CD4-positive, alpha-beta T cell (primary cell): ENCODE results near the gene BBS1. TPM values are rescaled to one million over a fixed set of nuclear protein-coding genes. Genes with fewer than 3 reads are reported as not detected.

ENCODE experiments used
- ATAC-seq: fragments of 200-7000 bp; cut with Tn5 transposase; one replicate; pipeline ENCODE4 v1.10.0; 2022; ENCODE audit warnings: mild to moderate bottlenecking; ENCODE audit not compliant: poor library complexity
- CTCF ChIA-PET: fragments of 350-600 bp; sonication (Branson Sonifier 250); formaldehyde crosslinking; loops from one replicate; lab custom pipeline; 2021; ENCODE audit warnings: antibody characterized with exemption, inconsistent platforms; lab: Charles Lee
- POLR2A ChIA-PET: fragments of 350-600 bp; sonication (Branson Sonifier 250); formaldehyde crosslinking; loops from one replicate; lab custom pipeline; 2021; ENCODE audit warnings: antibody characterized with exemption, inconsistent platforms; lab: Charles Lee
- DNase-seq, 14 experiments: peaks; one replicate each; pipeline ENCODE4 v3.0.0-alpha.2; 2013 to 2020; ENCODE audit warnings: mixed read lengths in 2 of 14
- H3K27ac ChIP-seq, 2 donors: one replicate each; pipeline versions ENCODE4 v1.5.1 to v1.7.0; 2013; ENCODE audit warnings: low read length in 2 of 2, low read depth in 1 of 2, mild to moderate bottlenecking in 1 of 2
- H3K27me3 ChIP-seq, 2 experiments: 1 replicate in 1 of 2; 2 replicates in 1 of 2; pipeline versions ENCODE4 v1.6.1 to v1.7.0; 2013; ENCODE audit warnings: low read length in 2 of 2, control low read depth in 1 of 2, mild to moderate bottlenecking in 1 of 2, moderate library complexity in 1 of 2; ENCODE audit not compliant: insufficient read depth in 2 of 2, control insufficient read depth in 1 of 2
- H3K36me3 ChIP-seq: one replicate; pipeline ENCODE4 v1.6.1; 2013; ENCODE audit warnings: low read length, control low read depth; ENCODE audit not compliant: insufficient read depth
- H3K4me1 ChIP-seq: one replicate; pipeline ENCODE4 v1.6.1; 2013; ENCODE audit warnings: low read length, control low read depth; ENCODE audit not compliant: insufficient read depth
- H3K4me3 ChIP-seq: one replicate; pipeline ENCODE4 v1.5.1; 2013; ENCODE audit warnings: mild to moderate bottlenecking, low read length, moderate library complexity
- H3K9me3 ChIP-seq, 2 experiments: 1 replicate in 1 of 2; 2 replicates in 1 of 2; pipeline versions ENCODE4 v1.6.1 to v1.7.0; 2013; ENCODE audit warnings: low read length in 2 of 2, mild to moderate bottlenecking in 2 of 2, control low read depth in 1 of 2, moderate library complexity in 1 of 2; ENCODE audit not compliant: control insufficient read depth in 1 of 2, insufficient read depth in 1 of 2
- H3K27ac Mint-ChIP-seq: one replicate; pipeline ENCODE4 v1.8.0; 2020; ENCODE audit warnings: mixed read lengths
- H3K27me3 Mint-ChIP-seq: one replicate; pipeline ENCODE4 v1.8.0; 2021; ENCODE audit warnings: mixed read lengths
- H3K36me3 Mint-ChIP-seq: one replicate; pipeline ENCODE4 v1.8.0; 2021; ENCODE audit warnings: low read depth, mixed read lengths
- H3K4me1 Mint-ChIP-seq: one replicate; pipeline ENCODE4 v1.8.0; 2021; ENCODE audit warnings: low read depth, mixed read lengths
- H3K4me3 Mint-ChIP-seq: one replicate; pipeline ENCODE4 v1.8.0; 2020; ENCODE audit warnings: mild to moderate bottlenecking, mixed read lengths
- H3K9me3 Mint-ChIP-seq: one replicate; pipeline ENCODE4 v1.8.0; 2020; ENCODE audit warnings: mixed read lengths
- CTCF ChIP-seq: fragments of 200-600 bp; IDR thresholded peaks from one replicate; pipeline ENCODE4 v1.8.0; 2022; ENCODE audit warnings: antibody characterized with exemption, mild to moderate bottlenecking
- intact Hi-C, 2 experiments: fragments of 100-400 bp; cut with DNase I in 1 of 2; cut with micrococcal nuclease in 1 of 2; formaldehyde crosslinking; loops; one replicate each; pipeline versions ENCODE4 v1.15.1 to v1.9.0; 2023 to 2025; cut with DNase I, micrococcal nuclease
- total RNA-seq, 174 experiments: library from RNA in 2 of 174; stranded (reverse) in 2 of 174; gene quantifications; one replicate each; pipeline ENCODE4 v1.2.3 and lab custom pipeline; 2021 to 2026

Gene BBS1
- total RNA-seq, 2 experiments from 2014 or later = 11.7 to 11.9 TPM

- intact Hi-C loops = no loop called here
- CTCF ChIA-PET = no interaction called here
Observed at GRCh38 chr11:66562907-66563583, 52.6 kb downstream of the BBS1 start.

GRCh38 chr11:66563832-66564231, 53.4 kb downstream of the BBS1 start:
- Mint-ChIP-seq H3K4me1 (peaks cover 2% of the 10 kb centered on the region), H3K9me3 (no peaks in the 10 kb centered on the region), H3K36me3 (no peaks in the 10 kb centered on the region), H3K27me3 (peaks cover 3% of the 10 kb centered on the region), H3K4me3 (no peak overlapping the region), H3K27ac (no peak overlapping the region)
- Histone ChIP-seq H3K36me3 (no peaks in the 10 kb centered on the region), H3K27ac (no peak overlapping the region), H3K27me3 (peaks cover 0 to under 1% of the 10 kb centered on the region in 2 experiments), H3K4me1 (peaks cover 17% of the 10 kb centered on the region), H3K9me3 (no peaks in the 10 kb centered on the region), H3K4me3 (no peak overlapping the region)
- CTCF ChIA-PET = no interaction called here
- intact Hi-C loops = no loop called here
- no peak for DNase-seq
- no peak for ATAC-seq
- no peak for TF ChIP-seq CTCF
- POLR2A ChIA-PET = interaction anchor here (0.6 kb wide), 1 partner anchor 52 kb away, joined by 3 read pairs; no protein-coding TSS in a partner anchor

More at GRCh38 chr11:66562907-66563583, 52.6 kb downstream of the BBS1 start:
- H3K27ac ChIP-seq = no peak overlapping the region
- H3K9me3 ChIP-seq = no peaks in the 10 kb centered on the region
- POLR2A ChIA-PET = interaction anchor here (0.6 to 1.6 kb wide), 3 partner anchors 10 to 51 kb away, joined by 3 to 7 read pairs (median 3); partner anchors contain the start of genes ACTN3 and ZDHHC24
- TF ChIP-seq CTCF = no peak
- H3K36me3 Mint-ChIP-seq = no peaks in the 10 kb centered on the region
- H3K27me3 ChIP-seq = peaks cover 0 to 4% of the 10 kb centered on the region in 2 experiments
- H3K36me3 ChIP-seq = no peaks in the 10 kb centered on the region
- no peak overlapping the region for H3K27ac Mint-ChIP-seq
- ATAC-seq (no peak), DNase-seq (no peak)
- no peak overlapping the region for H3K4me3 ChIP-seq
- peaks cover 8% of the 10 kb centered on the region for H3K27me3 Mint-ChIP-seq
- no peaks in the 10 kb centered on the region for H3K9me3 Mint-ChIP-seq
- H3K4me3 Mint-ChIP-seq = no peak overlapping the region
- peaks cover 5% of the 10 kb centered on the region for H3K4me1 Mint-ChIP-seq
- peaks cover 15% of the 10 kb centered on the region for H3K4me1 ChIP-seq

- H3K27ac ChIP-seq = no peak overlapping the region
- no peak overlapping the region for H3K27ac Mint-ChIP-seq
- intact Hi-C loops = no loop called here
- TF ChIP-seq CTCF = no peak
- no peaks in the 10 kb centered on the region for H3K27me3 ChIP-seq
- H3K4me1 ChIP-seq = peaks cover 12% of the 10 kb centered on the region
- ATAC-seq (no peak), DNase-seq (no peak)
- H3K4me3 ChIP-seq = no peak overlapping the region
- POLR2A ChIA-PET = no interaction called here
- H3K36me3 ChIP-seq = no peaks in the 10 kb centered on the region
- no peaks in the 10 kb centered on the region for H3K4me1 Mint-ChIP-seq
- no peaks in the 10 kb centered on the region for H3K36me3 Mint-ChIP-seq
- CTCF ChIA-PET = no interaction called here
- H3K4me3 Mint-ChIP-seq = peak overlapping the region; percentile 68
- H3K9me3 Mint-ChIP-seq = no peaks in the 10 kb centered on the region
- H3K27me3 Mint-ChIP-seq = no peaks in the 10 kb centered on the region
- H3K9me3 ChIP-seq = no peaks in the 10 kb centered on the region
Observed at GRCh38 chr11:66564538-66564937, 54.1 kb downstream of the BBS1 start.
